Duodenal mucosa (tissue), 2 donors: ENCODE measurements around the gene NSMCE1.

ENCODE experiments used
- H3K27ac ChIP-seq: one replicate; pipeline ENCODE4 v1.7.0; 2013; ENCODE audit warnings: low read depth, low read length
- H3K27me3 ChIP-seq, 2 donors: one replicate each; pipeline ENCODE4 v1.7.0; 2013; ENCODE audit warnings: low read length in 2 of 2, control low read depth in 1 of 2; ENCODE audit not compliant: insufficient read depth in 2 of 2, control insufficient read depth in 1 of 2
- H3K36me3 ChIP-seq, 2 donors: one replicate each; pipeline ENCODE4 v1.7.0; 2013; ENCODE audit warnings: low read length in 2 of 2, control low read depth in 1 of 2; ENCODE audit not compliant: insufficient read depth in 2 of 2, control insufficient read depth in 1 of 2
- H3K4me1 ChIP-seq, 2 donors: one replicate each; pipeline ENCODE4 v1.7.0; 2013; ENCODE audit warnings: low read length in 2 of 2, control low read depth in 1 of 2; ENCODE audit not compliant: insufficient read depth in 2 of 2, control insufficient read depth in 1 of 2
- H3K4me3 ChIP-seq, 2 donors: one replicate each; pipeline ENCODE4 v1.7.0; 2013; ENCODE audit warnings: low read length in 2 of 2, low read depth in 1 of 2
- H3K9ac ChIP-seq, 2 donors: one replicate each; pipeline ENCODE4 v1.7.0; 2013; ENCODE audit warnings: low read length in 2 of 2, low read depth in 1 of 2
- H3K9me3 ChIP-seq, 2 donors: one replicate each; pipeline ENCODE4 v1.7.0; 2013; ENCODE audit warnings: low read length in 2 of 2, control low read depth in 1 of 2; ENCODE audit not compliant: control insufficient read depth in 1 of 2

Gene NSMCE1

DNA sequence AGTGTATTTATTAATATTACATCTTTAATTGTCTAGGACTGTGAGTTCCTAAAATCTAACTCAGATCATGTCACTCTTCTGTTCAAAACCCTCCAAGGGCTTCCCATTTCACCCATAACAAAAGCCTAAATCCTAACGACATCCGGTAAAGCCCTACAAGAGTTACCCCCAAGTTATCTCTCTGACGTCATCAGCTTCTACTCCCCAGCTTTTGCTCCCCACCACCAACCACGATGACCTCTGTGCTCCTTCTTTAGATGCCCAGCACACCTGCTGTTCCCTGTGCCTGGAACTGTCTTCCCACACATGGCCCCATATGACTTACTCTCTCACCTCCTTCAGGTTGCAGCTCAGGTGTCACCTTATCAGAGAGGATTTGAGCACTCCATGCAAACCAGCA lies 71.6 kb downstream of the NSMCE1 start:
- H3K4me1 ChIP-seq = peaks cover 10% of the 10 kb centered on the region in 2 donors
- no peaks in the 10 kb centered on the region for H3K27me3 ChIP-seq
- H3K36me3 ChIP-seq = no peaks in the 10 kb centered on the region

DNA sequence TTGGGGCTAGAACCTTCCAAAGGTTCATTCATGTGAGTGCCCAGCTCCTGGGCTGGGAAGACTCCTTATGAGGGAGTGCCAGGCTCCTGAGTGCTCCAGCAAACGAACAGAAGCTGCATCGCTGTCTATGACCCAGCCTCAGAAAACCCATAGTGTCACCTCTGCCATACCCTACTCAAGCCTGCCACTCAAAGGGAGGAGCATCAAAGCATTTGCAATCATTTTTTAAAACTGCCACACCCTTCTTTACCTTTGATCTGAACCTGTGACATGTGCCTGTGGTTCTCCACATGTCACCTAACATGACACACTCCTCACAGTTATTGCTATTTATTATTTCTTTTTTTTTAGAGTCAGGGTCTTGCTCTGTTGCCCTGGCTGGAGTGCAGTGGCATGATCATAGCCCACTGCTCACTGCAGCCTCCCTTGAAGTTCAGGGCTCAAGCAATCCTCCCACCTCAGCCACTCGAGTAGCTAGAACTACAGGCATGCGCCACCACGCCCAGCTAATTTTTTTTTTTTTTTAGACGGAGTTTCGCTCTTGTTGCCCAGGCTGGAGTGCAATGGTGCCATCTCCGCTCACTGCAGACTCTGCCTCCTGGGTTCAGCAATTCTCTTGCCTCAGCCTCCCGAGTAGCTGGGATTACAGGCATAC lies 72.5 kb downstream of the NSMCE1 start:
- no peak overlapping the region for H3K27ac ChIP-seq

More for the DNA sequence above, 71.6 kb downstream of the NSMCE1 start:
- H3K27ac ChIP-seq = no peak overlapping the region
- no peak overlapping the region for H3K9ac ChIP-seq
- no peak overlapping the region for H3K4me3 ChIP-seq
- H3K9me3 ChIP-seq = no peaks in the 10 kb centered on the region

DNA sequence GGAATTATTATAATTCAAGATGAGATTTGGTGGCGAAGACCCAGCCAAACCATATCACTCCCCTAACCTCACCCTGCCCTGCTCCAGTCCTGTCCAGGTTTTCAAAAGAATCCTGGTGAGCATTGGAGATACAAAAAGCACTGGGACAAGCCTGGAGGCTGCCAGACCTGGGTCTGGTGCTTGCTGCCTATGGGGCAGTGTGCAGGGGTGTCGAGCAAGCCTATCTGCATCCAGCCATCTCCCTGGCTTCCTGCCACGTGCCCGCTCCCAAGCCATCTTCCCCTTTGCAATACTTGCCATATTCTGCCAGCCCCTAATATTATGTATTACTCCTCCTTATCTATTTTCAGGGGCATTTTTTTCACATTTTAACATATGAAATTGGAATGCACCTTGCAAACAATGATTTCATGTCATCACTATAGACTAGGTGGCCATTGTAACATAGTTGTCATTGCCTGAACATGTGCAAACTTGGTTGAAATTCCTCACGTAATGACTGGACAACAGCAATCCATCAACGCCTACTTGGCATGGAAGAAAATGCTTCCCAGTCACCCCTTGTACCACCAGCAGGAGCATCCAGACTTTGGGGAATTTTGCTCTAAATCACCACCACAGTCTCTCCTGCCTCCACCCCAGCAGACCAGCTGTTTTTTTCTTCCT lies 73.4 kb downstream of the NSMCE1 start:
- Histone ChIP-seq H3K27ac (no peak overlapping the region), H3K27me3 (no peaks in the 10 kb centered on the region), H3K36me3 (no peaks in the 10 kb centered on the region), H3K9me3 (no peaks in the 10 kb centered on the region), H3K4me1 (peaks cover 10% of the 10 kb centered on the region in 2 donors), H3K9ac (no peak overlapping the region), H3K4me3 (no peak overlapping the region)

More for the DNA sequence above, 72.5 kb downstream of the NSMCE1 start:
- Histone ChIP-seq H3K4me1 (peaks cover 10% of the 10 kb centered on the region in 2 donors), H3K36me3 (no peaks in the 10 kb centered on the region), H3K9me3 (no peaks in the 10 kb centered on the region), H3K9ac (no peak overlapping the region), H3K4me3 (no peak overlapping the region), H3K27me3 (no peaks in the 10 kb centered on the region)

DNA sequence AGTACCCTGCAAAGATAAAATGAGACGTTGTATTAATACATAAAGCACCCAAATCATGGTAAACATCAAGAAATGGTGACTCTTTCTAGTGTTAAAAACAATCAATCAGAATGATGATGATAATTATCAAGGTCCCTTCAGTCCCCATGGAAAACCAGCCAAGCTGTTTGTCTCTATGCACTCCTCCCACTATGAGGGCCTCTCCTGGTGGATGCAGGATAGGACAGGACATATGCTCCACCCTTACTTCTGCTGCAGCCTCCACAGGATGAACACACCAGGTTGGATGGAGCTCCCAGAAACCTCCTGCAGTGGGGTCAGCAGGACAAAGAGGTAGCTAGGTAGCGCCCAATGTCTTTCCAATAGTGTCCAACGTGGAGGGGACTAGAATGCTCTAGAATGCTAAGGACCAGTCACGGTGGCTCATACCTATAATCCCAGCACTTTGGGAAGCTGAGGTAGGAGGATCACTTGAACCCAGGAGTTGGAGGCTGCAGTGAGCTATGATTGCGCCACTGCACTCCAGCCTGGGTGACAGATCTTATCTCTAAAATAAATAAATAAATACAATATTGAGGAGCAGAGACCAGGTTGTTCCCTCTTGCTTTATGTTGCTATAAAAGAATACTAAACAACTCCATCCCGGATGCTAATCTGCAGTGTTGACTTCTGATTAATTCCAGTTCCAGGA lies 75.1 kb downstream of the NSMCE1 start:
- H3K4me1 ChIP-seq = peaks cover 6 to 13% of the 10 kb centered on the region in 2 donors
- H3K36me3 ChIP-seq = no peaks in the 10 kb centered on the region
- no peak overlapping the region for H3K27ac ChIP-seq
- H3K9me3 ChIP-seq = no peaks in the 10 kb centered on the region
- no peaks in the 10 kb centered on the region for H3K27me3 ChIP-seq
- no peak overlapping the region for H3K4me3 ChIP-seq
- H3K9ac ChIP-seq = no peak overlapping the region

DNA sequence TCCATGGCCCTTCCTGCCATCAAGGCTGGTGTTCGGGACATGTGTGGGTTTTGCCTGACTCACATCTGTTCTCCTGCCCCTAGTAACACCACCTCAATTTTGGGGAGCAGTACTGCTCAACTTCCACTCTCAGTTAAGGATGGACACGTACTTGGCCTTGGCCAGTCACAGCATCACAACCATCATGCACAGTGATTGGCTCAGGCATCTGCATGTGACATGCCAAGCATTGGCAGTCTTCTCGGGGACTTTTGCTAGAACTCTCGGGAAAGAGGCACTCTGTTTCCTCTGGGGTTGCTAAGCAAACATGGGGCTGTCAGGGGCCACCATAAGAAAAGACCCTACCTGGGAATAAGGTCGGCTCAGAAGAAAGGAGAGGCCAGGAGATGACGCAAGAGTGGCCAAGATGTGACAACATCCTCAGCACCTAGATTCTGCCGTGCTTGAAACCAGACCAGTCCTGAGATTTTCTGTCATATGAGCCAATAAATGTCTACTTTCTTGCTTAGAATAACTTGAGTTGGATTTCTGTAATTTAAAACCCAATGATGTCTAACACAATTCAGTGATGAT lies 77.1 kb downstream of the NSMCE1 start:
- Histone ChIP-seq H3K4me3 (no peak overlapping the region), H3K9ac (no peak overlapping the region), H3K27ac (no peak overlapping the region), H3K9me3 (no peaks in the 10 kb centered on the region), H3K4me1 (peaks cover 6 to 13% of the 10 kb centered on the region in 2 donors), H3K27me3 (no peaks in the 10 kb centered on the region), H3K36me3 (no peaks in the 10 kb centered on the region)

DNA sequence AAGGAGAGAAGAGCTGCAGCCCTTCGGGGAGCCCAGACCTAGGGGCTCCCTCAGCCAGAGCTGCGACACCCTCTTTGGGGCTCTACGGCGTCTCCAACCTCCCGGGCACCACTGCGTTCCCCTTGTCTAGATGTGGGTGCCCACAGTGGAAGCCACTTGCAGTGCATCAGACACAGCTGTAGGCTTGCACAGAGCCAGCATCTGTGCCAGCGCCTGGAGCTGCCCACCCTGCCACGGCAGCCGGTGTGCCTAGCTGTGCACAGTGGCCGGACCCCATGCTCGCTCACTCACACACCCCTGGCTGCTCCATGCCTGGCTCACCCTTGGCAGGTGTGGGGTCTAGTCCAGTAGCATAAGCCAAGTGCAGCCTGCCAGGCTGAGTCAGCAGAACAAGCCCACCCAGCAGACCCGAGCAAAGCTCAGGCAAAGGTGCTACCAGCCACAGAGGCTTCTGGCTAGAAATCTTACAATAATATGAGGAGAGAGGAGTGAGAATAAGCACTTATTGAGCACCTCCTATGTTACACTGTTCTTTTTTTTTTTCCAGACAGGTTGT lies 78.2 kb downstream of the NSMCE1 start:
- Histone ChIP-seq H3K4me1 (peaks cover 0 to 7% of the 10 kb centered on the region in 2 donors), H3K27me3 (no peaks in the 10 kb centered on the region), H3K9me3 (no peaks in the 10 kb centered on the region), H3K9ac (no peak overlapping the region), H3K27ac (no peak overlapping the region), H3K36me3 (no peaks in the 10 kb centered on the region), H3K4me3 (no peak overlapping the region)

DNA sequence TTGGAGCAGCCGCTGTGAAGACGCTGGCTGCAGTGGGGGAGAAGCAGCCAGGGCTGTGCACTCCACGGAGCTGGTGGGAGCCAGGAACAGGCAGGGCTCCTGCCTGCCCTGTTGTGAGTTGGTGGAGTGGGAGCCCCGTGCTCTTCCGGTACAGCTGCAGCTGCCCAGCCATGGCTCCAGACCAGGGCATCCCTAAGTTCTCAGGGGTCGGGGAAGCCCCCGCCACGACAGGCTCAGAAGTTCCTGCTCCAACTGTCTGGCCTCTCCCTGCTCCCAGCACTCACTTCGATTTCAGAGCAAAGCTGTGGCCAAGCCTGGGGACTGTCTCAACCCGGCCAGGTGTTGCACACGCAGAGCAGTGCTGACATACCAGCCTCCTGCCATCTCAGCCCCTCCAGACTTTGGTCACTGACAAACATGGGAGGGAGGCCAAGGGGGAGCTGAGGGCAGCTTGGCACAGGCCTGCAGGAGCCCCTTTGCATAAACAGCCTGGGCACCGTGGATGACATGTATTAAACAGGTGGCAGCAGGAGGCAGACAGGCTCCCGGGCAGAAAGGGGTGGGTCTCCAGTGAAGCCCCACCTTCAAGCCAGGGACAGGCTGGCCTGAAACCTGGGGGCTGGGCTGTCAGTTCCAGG lies 79.1 kb downstream of the NSMCE1 start:
- H3K9ac ChIP-seq = no peak overlapping the region
- no peak overlapping the region for H3K4me3 ChIP-seq
- H3K36me3 ChIP-seq = no peaks in the 10 kb centered on the region
- no peaks in the 10 kb centered on the region for H3K9me3 ChIP-seq
- no peaks in the 10 kb centered on the region for H3K27me3 ChIP-seq
- H3K4me1 ChIP-seq = peaks cover 0 to 7% of the 10 kb centered on the region in 2 donors
- no peak overlapping the region for H3K27ac ChIP-seq

DNA sequence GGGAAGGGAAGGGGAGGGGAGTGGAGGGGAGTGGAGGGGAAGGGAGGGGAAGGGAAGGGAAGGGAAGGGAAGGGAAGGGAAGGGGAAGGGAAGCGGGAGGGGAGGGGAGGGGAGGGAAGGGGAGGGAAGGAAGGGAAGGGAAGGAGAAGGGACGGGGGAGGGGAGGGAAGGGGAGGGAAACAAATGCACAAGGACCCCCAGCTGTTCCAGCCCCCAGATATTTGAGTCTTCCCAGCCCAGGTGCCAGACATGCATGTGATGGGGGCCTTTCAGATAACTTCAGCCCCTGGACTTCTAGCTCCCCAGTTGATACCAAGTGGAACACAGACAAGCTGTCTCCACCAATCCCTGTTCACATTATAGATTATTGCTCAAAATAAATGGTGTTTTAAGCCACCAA lies 79.9 kb downstream of the NSMCE1 start:
- no peaks in the 10 kb centered on the region for H3K27me3 ChIP-seq
- H3K9me3 ChIP-seq = no peaks in the 10 kb centered on the region
- H3K4me1 ChIP-seq = peaks cover 0 to 7% of the 10 kb centered on the region in 2 donors
- no peaks in the 10 kb centered on the region for H3K36me3 ChIP-seq
- H3K27ac ChIP-seq = no peak overlapping the region
- H3K4me3 ChIP-seq = no peak overlapping the region
- H3K9ac ChIP-seq = no peak overlapping the region

DNA sequence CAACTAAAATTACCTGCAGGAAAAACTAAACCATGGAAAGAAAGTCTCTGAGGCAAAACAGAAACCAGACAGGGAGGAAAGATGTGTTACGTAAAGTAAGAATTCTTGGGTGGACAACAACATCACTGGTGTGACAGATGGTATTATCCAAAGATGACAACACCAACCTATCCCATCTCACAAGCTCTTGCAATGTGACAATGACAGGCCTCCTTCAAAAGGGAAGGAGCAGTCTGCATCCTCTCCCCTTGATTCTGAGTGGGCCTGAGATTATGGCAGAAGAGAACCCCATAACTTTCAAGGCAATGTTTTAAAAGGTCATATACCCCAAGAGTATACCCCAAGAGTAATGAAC lies 82.8 kb downstream of the NSMCE1 start:
- no peaks in the 10 kb centered on the region for H3K36me3 ChIP-seq
- H3K4me1 ChIP-seq = peaks cover 0 to 7% of the 10 kb centered on the region in 2 donors
- H3K9me3 ChIP-seq = peaks cover 0 to 3% of the 10 kb centered on the region in 2 donors
- no peak overlapping the region for H3K27ac ChIP-seq
- no peak overlapping the region for H3K9ac ChIP-seq
- H3K27me3 ChIP-seq = no peaks in the 10 kb centered on the region
- no peak overlapping the region for H3K4me3 ChIP-seq
